Pons (tissue), 1 donor: ENCODE measurements around the gene PTPRR.

ENCODE experiments used
- DNase-seq: peaks from one replicate; pipeline ENCODE4 v3.0.0-alpha.2; 2016; ENCODE audit warnings: low spot score

PTPRR gene

DNA sequence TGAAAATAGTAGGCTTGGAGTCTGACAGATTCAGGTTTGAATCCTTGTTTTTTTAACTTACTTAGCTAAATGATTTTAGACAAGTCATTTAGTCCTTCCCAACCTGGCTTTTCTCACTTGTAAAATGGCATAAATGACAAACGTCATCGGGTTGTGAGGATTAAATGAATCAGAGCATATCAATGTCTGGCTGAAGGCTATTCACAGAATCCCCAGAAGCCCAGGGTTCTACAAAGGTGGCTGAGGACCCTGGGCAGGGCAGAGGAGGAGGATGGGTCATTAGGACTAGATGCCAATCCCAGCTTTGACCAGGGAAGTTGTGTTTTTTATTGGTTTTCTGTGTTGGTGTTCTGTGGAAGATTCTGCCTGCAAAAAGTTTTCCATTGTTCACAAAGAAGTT, 275.7 kb downstream of the PTPRR start:
- DNase-seq, result no peak

DNA sequence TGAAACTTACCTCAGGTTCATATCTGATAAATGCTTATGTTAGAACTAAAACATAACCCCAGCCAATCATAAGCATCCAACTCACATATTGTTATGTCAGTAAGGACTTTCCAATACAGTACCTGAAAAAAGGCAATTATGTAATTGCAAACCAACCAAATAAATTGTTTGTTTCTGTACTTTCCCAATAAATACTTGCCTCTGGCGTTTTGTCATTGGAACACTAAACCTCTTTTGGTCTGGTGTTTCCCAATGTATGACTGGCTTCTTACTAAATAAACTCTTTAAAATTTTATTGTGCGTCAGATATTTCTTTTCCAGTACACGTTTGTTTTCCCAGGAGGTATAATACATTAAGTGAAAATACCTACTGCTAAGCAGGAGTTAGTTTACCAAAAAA, 276.6 kb downstream of the PTPRR start:
- DNase-seq, result no peak

GRCh38 chr12:70641691-70642090, 278.8 kb downstream of the PTPRR start:
- no peak for DNase-seq

- no peak for DNase-seq
These were observed 279.6 kb downstream of the PTPRR start for GRCh38 chr12:70640901-70641300.

- DNase-seq, result no peak
These were observed 281.0 kb downstream of the PTPRR start for GRCh38 chr12:70639535-70639934.

DNA sequence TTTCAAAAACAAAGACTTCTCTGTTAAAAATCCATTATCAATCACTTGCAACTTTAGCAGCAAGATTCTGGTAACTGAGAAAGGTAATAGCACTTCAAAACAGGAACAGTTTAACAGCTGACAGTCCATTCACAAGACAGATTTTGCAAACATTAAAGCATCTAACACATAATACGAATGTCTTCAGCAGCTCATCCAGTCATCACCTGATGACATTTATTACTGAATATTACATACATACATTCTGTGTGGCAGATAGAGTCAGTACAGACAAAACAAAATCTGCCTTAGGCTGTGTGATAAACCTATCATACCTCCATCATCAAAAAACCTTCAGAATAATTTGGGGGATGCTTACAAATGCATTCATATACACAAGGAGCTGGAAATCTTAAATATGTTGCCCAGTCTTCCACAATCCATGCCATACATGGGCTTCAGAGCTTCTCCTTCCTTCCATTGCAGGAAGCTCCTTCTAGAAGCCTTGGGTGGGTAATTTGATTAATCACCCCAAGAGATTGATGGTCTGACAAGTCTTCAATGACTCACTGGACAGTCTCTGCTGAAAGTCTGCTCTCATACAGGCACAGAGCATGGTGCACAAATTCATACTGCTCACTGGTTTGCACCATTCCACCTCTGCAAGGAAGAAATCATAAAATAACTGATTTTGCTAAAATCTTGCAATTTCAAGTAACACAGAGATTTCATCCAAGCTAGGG, 281.7 kb downstream of the PTPRR start:
- no peak for DNase-seq

DNA sequence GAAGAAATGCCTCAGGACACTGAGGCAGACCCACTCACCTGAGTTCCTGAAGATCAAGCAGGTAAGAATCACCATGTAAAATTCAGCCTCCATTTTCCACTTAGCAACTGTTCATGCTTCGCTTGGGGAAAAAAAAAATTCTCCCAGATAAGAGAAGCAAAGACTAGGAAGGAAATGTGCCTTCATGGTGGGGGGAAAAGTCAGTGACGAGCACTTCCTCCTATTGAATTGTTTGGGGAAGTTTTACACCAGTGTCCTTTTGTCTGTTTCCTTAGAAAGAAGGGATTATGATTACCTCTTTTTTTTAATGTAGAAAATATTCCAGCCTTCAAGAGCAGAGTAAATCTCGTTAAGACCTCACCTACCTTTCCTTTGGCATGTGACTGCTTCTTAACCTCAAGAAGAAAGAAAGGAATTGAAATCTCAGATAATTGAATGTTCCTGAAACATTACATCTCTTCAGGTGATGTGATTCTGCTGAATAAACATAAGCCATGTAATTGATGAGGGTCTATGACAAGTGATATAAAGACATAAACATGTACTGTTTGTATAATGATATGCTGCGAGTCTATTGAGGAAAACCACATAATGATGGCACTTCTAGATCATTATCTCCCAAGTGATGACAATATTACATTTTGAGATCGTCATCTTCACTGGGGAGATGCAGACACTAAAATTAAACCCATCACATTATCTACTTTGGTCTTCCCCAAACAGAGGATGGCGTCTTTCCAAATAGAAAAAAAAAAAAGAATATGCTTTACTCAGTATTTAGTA, 283.0 kb downstream of the PTPRR start, which contains the start of gene PTPRB:
Gene PTPRB (minus strand): TSS at position 127 of the 783 bp plus-strand sequence. CDS start 34 bp downstream, at position 93.
- DNase-seq, result peak; percentile 9

DNA sequence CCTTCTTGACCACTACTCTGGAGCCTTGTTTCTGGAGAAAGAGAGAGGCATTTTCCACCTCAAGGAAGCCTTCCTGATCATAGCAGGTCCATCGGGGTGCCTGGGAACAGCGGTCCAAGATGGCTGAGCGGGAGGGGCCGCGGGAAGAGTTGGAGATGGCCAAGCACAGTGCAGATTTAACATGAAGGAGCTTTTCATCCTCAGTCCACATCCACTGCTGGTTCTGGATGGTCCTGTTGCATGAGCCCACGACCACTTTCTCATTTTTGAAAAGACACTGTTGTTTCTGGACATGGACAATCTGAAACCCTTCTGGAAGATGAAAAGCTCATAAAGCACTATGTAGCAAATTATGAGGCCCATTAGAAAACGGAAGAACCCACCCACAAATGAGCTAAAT, 284.8 kb downstream of the PTPRR start:
- DNase-seq, result no peak

DNA sequence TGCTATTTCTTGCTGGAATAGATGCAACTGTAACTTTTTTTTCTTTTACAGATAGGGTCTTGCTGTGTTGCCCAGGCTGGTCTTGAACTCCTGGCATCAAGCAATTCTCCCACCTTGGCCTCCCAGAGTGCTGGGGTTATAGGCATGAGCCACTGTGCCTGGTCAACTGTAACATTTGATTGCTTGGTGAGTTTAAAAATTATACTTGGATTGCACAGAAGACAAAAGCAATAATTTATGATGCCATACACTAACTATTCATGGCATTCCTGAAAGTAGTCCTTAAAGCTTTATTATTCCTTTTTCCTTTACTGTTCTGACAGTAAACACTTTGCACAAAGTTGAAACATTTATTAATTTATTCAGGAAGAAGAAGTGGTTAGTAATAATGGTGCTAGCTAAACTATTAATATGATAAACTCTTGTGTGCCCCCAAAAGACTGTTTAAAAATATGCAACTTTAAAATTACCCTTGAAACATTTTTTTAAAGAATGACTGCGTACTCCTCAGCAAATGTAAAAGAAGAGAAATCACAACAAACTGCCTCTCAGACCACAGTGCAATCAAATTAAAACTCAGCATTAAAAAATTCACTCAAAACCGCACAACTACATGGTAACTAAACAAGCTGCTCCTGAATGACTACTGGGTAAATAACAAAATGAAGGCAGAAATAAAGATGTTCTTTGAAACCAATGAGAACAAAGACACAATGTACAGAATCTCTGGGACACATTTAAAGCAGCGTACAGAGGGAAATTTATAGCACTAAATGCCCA, 291.6 kb downstream of the PTPRR start:
- no peak for DNase-seq

GRCh38 chr12:70627677-70628076, 292.9 kb downstream of the PTPRR start:
- no peak for DNase-seq

DNA sequence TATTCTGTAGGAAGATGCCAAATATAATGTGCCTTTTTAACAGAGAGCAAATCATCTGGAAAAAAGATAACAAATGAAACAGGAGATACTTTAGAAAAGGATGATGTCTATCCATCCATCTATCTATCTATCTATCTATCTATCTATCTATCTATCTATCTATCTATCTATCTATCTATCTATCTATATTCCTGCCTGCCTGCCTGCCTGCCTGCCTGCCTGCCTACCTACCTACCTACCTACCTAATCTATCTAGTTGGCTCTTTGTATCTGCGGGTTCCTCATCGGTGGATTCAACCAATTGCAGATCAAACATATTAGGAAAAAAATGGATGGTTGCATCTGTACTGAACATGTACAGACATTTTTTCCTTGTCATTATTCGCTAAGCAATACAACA, 294.4 kb downstream of the PTPRR start:
- DNase-seq, result no peak

GRCh38 chr12:70619471-70620152, 300.9 kb downstream of the PTPRR start:
- DNase-seq, result no peak

DNA sequence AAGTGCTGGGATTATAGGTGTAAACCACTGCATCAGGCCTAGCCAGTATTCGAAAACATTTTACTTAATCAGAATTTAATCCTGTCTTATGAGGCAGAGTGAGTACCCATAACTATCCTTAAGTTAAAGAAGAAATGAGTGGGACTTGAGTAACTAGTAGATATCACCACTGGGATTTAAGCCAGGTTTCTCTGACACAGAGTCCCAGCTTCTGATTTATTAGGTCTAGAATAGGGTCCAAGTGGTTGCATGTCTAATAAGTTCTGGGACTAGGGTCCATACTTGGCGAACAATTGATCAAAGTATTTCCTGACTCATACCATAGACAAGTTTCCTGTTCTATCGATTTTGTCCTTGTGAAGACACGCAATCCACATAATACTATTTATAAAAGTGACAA, 302.2 kb downstream of the PTPRR start:
- DNase-seq, result no peak

- no peak for DNase-seq
These were observed 303.1 kb downstream of the PTPRR start for GRCh38 chr12:70617450-70617849.

- DNase-seq, result no peak
These were observed 305.2 kb downstream of the PTPRR start for GRCh38 chr12:70615174-70615866.

DNA sequence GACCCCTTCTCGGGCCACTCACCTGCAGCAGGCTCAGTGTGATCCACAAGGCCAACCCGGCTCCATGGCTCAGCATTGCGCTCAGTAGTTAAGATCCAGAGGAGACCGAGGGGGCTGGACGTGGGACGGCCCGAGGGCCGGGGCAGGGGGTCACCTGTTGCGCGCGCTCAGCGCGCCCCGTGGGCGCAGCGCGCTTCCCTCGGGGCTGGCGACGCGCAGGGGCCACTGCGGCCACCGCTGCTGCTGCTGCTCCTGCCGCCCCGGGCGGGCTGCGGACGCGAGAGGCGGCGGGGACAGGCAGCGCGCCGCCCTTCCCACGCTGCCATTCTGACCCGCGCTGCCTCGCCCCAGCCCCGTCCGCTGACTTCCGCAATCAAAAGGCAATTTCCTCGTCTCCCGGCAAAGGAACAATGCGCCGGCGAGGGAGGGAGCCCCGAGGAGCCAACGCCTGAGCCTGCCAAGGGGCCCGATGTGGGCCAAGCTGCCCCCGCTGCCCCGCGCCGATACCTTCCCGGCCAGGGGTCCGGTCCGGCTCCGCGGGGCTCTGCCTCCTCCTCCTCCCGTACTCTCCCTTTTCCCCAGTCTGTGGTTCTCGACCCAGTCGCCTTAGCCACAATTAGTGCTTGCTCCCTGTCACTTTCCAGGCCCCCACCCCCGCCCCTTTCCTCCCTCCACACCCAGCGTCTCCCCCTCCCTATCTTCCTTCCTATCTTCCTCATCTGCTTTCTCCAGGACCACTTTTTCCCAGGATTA, 310.6 kb downstream of the PTPRR start:
- no peak for DNase-seq

- DNase-seq, result no peak
These were observed 311.3 kb downstream of the PTPRR start for GRCh38 chr12:70609203-70609602.

GRCh38 chr12:70608184-70608583, 312.4 kb downstream of the PTPRR start:
- DNase-seq, result no peak

DNA sequence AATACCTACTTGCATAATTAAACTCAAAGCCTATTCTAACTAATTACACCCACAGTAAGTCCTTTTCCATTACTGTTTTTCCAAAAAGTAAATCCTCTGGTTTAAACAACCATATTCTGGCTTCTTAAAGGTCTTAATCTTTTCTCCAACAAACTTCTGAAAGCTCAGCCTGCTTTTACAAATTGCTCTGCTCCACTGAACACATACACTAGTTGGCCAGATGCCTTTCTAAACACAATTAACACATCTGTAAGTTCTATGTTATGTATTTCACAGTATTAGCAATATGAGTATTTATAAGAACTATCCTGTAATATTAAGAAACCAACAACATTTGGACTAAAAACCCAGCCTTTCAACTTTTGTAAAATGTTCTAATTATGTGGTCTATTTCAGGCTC, 313.4 kb downstream of the PTPRR start:
- no peak for DNase-seq

DNA sequence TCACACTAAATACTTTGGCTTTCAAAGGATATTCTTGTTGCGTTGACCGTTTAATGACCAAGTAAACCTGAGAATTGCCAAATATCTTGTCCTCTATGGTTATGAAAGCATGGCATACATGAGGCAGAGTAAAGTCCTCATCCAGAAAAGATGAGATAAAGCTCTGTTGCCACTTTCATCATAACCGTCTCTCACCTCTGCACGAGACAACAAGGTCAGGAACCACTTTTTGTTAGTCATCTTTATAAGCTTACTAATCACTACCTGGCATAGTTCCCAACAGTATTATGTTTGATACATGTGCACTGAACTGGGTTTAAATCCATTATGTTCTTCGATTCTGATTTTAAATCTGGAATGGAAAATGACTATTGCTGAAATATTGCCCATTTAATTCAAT, 314.6 kb downstream of the PTPRR start:
- DNase-seq, result no peak

GRCh38 chr12:70604662-70605061, 315.9 kb downstream of the PTPRR start:
- DNase-seq, result no peak
